GM18517 (cell line): ENCODE results near the gene DFFB.
"Not testable (repeated sequence)": the region's sequence is repeated elsewhere in the genome, so short reads cannot be mapped to it uniquely, and the experiment has no call there.

Source experiments
- ATAC-seq: cut with Tn5 transposase; IDR thresholded peaks from one replicate; pipeline ENCODE4 v1.9.1; 2021; ENCODE audit warnings: mild to moderate bottlenecking, moderate library complexity; ENCODE audit not compliant: unreplicated experiment

DFFB gene

GRCh38 chr1:3856923-3857790, at the start of gene DFFB, which contains the start of gene CEP104:
TSS of gene DFFB (plus strand) at chr1:3857476. CDS start at chr1:3857604, 128 bp downstream.
TSS of gene CEP104 (minus strand) at chr1:3857211. CDS start at chr1:3852407, 4,804 bp downstream.
- peak; percentile 97 for ATAC-seq

GRCh38 chr1:3807769-3808168, 49.5 kb upstream of the DFFB start:
- ATAC-seq = no peak

- no peak for ATAC-seq
Observed at GRCh38 chr1:3809680-3810079, 47.6 kb upstream of the DFFB start.

- not testable (repeated sequence) for ATAC-seq
Observed at GRCh38 chr1:3810149-3810761, 47.0 kb upstream of the DFFB start.

GRCh38 chr1:3811595-3811911, 45.7 kb upstream of the DFFB start:
- no peak for ATAC-seq

- ATAC-seq = no peak
Observed at GRCh38 chr1:3814065-3814464, 43.2 kb upstream of the DFFB start.

GRCh38 chr1:3814771-3815561, 42.3 kb upstream of the DFFB start:
- ATAC-seq = no peak

GRCh38 chr1:3816331-3817137, 40.7 kb upstream of the DFFB start:
- ATAC-seq = no peak

GRCh38 chr1:3817138-3817740, 40.0 kb upstream of the DFFB start:
- no peak for ATAC-seq

- ATAC-seq = no peak
Observed at GRCh38 chr1:3817821-3818597, 39.3 kb upstream of the DFFB start.

- no peak for ATAC-seq
Observed at GRCh38 chr1:3819771-3820200, 37.5 kb upstream of the DFFB start.

GRCh38 chr1:3820316-3820715, 37.0 kb upstream of the DFFB start:
- no peak for ATAC-seq

- no peak for ATAC-seq
Observed at GRCh38 chr1:3821004-3821403, 36.3 kb upstream of the DFFB start.

GRCh38 chr1:3821447-3821846, 35.8 kb upstream of the DFFB start:
- ATAC-seq = no peak

- ATAC-seq = no peak
Observed at GRCh38 chr1:3821908-3822307, 35.4 kb upstream of the DFFB start.

- ATAC-seq = no peak
Observed at GRCh38 chr1:3822421-3822820, 34.9 kb upstream of the DFFB start.

- no peak for ATAC-seq
Observed at GRCh38 chr1:3824650-3825049, 32.6 kb upstream of the DFFB start.

GRCh38 chr1:3825356-3825755, 31.9 kb upstream of the DFFB start:
- ATAC-seq = no peak

GRCh38 chr1:3827813-3828307, 29.4 kb upstream of the DFFB start:
- no peak for ATAC-seq
